ENCODE measurements around the gene GNPTG.
A peak's percentile ranks its signal among the peaks of the same experiment; 100 is the strongest.

Gene GNPTG

DNA sequence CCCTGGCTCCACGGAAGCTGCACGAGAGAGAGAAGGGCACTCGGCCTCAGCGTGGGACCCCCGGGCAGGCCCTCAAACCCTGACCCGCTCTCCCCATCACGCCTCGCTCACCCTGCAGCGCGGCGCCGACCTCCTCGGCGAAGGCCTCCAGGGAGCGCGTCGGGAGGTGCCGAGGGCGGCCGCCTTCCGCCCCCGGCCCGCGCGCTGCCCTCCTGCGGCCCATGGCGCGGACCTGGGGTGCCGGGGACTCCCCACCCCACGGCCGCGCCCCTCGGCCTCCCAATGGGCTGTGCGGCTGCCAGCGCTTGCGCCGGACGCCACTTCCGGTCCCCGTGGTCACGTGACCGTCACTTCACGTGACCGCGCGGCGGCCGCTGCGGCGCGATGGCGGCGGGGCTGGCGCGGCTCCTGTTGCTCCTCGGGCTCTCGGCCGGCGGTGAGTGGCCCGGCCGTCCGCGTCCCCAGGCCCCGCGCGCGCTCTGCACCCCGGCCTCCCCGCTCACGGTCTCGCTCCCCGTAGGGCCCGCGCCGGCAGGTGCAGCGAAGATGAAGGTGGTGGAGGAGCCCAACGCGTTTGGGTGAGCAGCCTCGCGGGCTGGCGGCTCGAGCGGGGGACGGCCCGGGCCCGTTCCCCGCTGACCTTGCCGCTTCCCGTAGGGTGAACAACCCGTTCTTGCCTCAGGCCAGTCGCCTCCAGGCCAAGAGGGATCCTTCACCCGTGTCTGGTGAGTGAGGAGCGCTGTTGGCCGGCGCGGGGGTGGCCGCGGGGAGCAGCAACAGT, at the start of gene GNPTG, which contains the start of gene TSR3:
Gene GNPTG (plus strand): TSS at position 350 of the 781 bp plus-strand sequence. CDS start 35 bp downstream, at position 385.
Gene TSR3 (minus strand): TSS at position 297 of the 781 bp plus-strand sequence. CDS start 74 bp downstream, at position 223.
- Mint-ChIP-seq H3K9me3 (no peaks in the 10 kb centered on the region), H3K27ac (peak within 1 kb of the TSS; percentile 71)

DNA sequence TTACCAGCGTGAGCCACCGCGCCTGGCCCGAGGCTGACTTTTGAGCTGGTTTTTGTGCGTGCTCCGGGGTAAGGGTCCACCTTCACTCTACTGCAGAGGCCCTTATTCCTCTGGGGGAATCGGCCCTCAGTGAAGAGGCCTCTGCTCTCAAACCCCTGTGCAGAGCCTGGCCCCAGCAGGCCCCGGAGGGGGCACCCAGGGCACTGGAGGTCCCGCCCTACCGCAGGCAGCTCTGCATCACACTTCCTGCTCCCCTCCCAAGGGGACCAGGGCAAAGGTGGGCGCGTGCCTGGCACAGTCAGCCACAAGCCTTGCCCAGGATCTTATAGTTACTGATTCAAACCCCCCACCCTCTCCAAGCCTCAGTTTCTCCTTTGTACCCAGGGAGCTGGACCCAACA, 45.9 kb upstream of the GNPTG start:
- Mint-ChIP-seq H3K4me1 (peaks cover 67% of the 10 kb centered on the region), H3K9me3 (no peaks in the 10 kb centered on the region), H3K36me3 (peaks cover 10% of the 10 kb centered on the region), H3K4me3 (peak overlapping the region; percentile 18), H3K27ac (peak overlapping the region; percentile 99), H3K27me3 (no peaks in the 10 kb centered on the region)
- ATAC-seq: no peak

More for the DNA sequence above, at the start of gene GNPTG, which contains the start of gene TSR3:
- Mint-ChIP-seq H3K4me3 (peak within 1 kb of the TSS; percentile 85), H3K27me3 (no peaks in the 10 kb centered on the region), H3K4me1 (peaks cover 65% of the 10 kb centered on the region), H3K36me3 (peaks cover 25% of the 10 kb centered on the region)
- ATAC-seq: peak; percentile 91

DNA sequence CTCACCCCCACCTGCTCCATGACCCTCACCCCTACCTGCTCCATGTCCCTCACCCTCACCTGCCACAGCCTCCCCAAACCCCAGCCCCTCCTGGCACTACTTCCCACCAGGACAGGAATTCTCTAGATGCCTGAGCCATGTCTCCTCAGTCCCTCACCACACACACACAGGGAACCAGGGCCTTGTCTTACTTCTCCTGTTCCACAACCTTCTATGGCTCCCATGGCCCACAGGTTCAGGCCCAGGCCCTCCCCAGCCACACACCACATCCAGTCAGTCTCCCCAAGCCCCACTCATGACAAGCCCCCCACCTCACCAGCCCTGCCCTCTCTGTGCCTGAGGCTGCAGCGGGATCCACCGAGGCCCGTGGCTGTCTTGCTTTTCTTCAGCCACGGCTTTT, 45.4 kb upstream of the GNPTG start:
- H3K4me1 Mint-ChIP-seq: peaks cover 67% of the 10 kb centered on the region
- peak overlapping the region; percentile 4 for H3K4me3 Mint-ChIP-seq
- H3K27ac Mint-ChIP-seq: peak overlapping the region; percentile 99

DNA sequence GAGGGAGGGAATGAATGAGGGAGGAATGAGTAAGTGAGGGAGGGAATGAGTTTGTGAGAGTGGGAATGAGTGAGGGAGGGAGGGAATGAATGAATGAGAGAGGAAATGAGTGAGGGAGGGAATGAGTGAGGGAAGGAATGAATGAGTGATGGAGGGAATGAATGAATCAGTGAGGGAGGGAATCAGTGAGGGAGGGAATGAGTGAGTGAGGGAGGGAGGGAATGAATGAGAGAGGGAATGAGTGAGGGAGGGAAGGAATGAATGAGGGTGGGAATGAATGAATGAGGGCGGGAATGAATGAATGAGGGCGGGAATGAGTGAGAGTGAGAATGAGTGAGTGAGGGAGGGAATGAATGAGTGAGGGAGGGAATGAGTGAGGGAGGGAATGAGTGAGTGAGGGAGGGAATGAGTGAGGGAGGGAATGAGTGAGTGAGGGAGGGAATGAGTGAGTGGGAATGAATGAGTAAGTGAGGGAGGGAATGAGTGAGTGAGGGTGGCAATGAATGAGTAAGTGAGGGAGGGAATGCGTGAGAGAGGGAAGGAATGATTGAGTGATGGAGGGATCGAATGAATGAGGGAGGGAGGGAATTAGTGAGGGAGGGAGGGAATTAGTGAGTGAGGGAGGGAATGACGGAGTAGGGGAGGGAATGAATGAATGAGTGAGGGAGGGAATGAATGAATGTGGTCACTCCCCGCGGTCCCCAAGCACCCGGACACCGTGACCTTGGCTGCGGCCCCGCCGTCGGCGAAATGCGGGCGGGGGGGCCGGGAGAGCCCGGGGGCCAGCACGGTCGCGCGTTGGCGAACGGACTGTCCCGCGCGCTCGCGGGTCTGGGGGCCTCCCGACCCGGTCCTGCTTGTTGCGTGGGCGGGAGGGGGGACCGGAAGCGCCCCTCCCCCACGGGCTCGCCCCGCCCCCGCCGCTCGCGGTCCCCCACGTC, 43.4 kb upstream of the GNPTG start:
- no peaks in the 10 kb centered on the region for H3K27me3 Mint-ChIP-seq
- ATAC-seq: peak; percentile 31
- H3K9me3 Mint-ChIP-seq: no peaks in the 10 kb centered on the region
- H3K27ac Mint-ChIP-seq: peak overlapping the region; percentile 99
- peak overlapping the region; percentile 88 for H3K4me3 Mint-ChIP-seq
- H3K36me3 Mint-ChIP-seq: peaks cover 20% of the 10 kb centered on the region
- H3K4me1 Mint-ChIP-seq: peaks cover 77% of the 10 kb centered on the region

More for the DNA sequence above, 45.4 kb upstream of the GNPTG start:
- Mint-ChIP-seq H3K27me3 (no peaks in the 10 kb centered on the region), H3K36me3 (peaks cover 14% of the 10 kb centered on the region), H3K9me3 (no peaks in the 10 kb centered on the region)
- no peak for ATAC-seq

DNA sequence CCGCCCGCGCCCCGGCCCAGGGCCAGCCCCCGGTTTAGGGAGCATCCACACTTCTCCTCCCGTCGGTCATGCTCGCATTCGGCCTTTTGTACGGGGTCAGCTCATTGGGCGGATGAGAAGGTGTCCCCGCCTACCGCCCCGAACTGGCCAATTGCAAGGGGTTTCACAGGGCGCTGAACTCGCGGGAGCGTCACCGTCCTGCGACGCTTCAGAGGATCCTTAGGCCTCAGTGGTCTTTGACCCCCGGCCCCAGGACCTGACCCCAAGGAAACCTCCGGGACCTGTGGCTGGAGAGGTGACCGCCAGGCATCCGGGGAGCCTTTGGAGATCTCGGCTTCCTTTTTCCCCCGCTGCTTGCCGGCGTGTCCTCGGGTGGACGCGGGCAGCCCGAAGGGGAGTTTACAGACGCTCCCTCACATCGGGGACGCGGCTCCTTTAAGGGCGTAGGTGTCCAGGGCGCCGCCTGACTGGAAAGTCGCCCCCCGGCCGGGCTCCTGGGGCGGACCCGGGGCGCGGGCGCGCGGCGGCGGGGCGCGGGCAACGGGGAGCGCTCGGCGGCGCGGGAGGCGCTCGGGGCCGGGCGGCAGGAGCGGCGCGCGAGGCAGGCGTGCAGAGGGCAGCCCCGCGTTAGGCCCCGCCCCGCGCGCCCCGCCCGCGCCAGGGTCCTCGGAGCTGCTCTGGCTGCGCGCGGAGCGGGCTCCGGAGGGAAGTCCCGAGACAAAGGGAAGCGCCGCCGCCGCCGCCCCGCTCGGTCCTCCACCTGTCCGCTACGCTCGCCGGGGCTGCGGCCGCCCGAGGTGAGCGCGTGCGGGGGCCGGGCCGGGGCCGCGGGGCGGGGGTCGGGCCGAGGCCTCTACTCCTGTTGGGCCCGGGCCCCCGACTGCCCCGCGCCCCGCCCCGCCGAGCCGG, 42.5 kb upstream of the GNPTG start, which contains the start of gene UBE2I:
Gene UBE2I (plus strand): TSS at position 660 of the 909 bp plus-strand sequence. CDS start 4,395 bp downstream, outside the sequence.
- Mint-ChIP-seq H3K36me3 (peaks cover 24% of the 10 kb centered on the region), H3K27me3 (no peaks in the 10 kb centered on the region), H3K4me1 (peaks cover 73% of the 10 kb centered on the region), H3K27ac (peak within 1 kb of the TSS; percentile 99), H3K4me3 (peak within 1 kb of the TSS; percentile 93), H3K9me3 (no peaks in the 10 kb centered on the region)
- peak; percentile 86 for ATAC-seq

GRCh38 chr16:1309888-1310831, 41.6 kb upstream of the GNPTG start:
- ATAC-seq: peak; percentile 47
- Mint-ChIP-seq H3K4me3 (peak overlapping the region; percentile 93), H3K4me1 (peaks cover 69% of the 10 kb centered on the region), H3K9me3 (no peaks in the 10 kb centered on the region), H3K36me3 (peaks cover 28% of the 10 kb centered on the region), H3K27me3 (no peaks in the 10 kb centered on the region), H3K27ac (peak overlapping the region; percentile 99)

- Mint-ChIP-seq H3K27ac (peak overlapping the region; percentile 99), H3K27me3 (no peaks in the 10 kb centered on the region), H3K9me3 (no peaks in the 10 kb centered on the region), H3K4me1 (peaks cover 65% of the 10 kb centered on the region), H3K4me3 (peak overlapping the region; percentile 93), H3K36me3 (peaks cover 33% of the 10 kb centered on the region)
- no peak for ATAC-seq
These were observed 40.9 kb upstream of the GNPTG start for GRCh38 chr16:1310832-1311200.

GRCh38 chr16:1311212-1311737, 40.5 kb upstream of the GNPTG start:
- no peak for ATAC-seq
- Mint-ChIP-seq H3K36me3 (peaks cover 38% of the 10 kb centered on the region), H3K4me3 (peak overlapping the region; percentile 93), H3K27me3 (no peaks in the 10 kb centered on the region), H3K9me3 (no peaks in the 10 kb centered on the region), H3K4me1 (peaks cover 60% of the 10 kb centered on the region), H3K27ac (peak overlapping the region; percentile 99)

- Mint-ChIP-seq H3K4me3 (peak overlapping the region; percentile 93), H3K4me1 (peaks cover 55% of the 10 kb centered on the region), H3K27me3 (no peaks in the 10 kb centered on the region), H3K36me3 (peaks cover 44% of the 10 kb centered on the region), H3K27ac (peak overlapping the region; percentile 99), H3K9me3 (no peaks in the 10 kb centered on the region)
- ATAC-seq: no peak
These were observed 39.8 kb upstream of the GNPTG start for GRCh38 chr16:1311738-1312466.

GRCh38 chr16:1312467-1312816, 39.3 kb upstream of the GNPTG start:
- Mint-ChIP-seq H3K36me3 (peaks cover 47% of the 10 kb centered on the region), H3K27ac (peak overlapping the region; percentile 99), H3K4me3 (peak overlapping the region; percentile 93), H3K27me3 (no peaks in the 10 kb centered on the region), H3K9me3 (no peaks in the 10 kb centered on the region), H3K4me1 (peaks cover 53% of the 10 kb centered on the region)
- ATAC-seq: no peak

DNA sequence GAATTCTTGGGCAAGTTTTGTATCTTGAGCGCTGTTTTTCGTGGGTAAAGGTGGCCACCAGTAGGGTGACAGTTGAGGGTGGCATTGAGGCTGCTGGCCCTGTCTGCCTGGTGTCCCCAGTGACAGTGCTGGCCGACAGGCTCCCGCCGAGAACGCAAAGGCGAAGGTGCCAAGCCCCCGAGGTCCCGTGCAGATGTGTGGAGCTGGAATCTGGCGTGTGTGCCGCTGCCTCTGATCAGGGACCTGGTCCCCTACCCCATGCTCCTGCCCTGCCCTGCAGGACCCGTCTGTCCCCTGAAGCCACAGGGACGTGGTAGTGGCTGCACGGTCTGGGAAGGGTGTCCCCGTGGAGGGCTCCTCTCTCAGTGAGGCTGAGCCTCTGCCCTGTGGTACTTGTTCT, 38.8 kb upstream of the GNPTG start:
- H3K27me3 Mint-ChIP-seq: no peaks in the 10 kb centered on the region

DNA sequence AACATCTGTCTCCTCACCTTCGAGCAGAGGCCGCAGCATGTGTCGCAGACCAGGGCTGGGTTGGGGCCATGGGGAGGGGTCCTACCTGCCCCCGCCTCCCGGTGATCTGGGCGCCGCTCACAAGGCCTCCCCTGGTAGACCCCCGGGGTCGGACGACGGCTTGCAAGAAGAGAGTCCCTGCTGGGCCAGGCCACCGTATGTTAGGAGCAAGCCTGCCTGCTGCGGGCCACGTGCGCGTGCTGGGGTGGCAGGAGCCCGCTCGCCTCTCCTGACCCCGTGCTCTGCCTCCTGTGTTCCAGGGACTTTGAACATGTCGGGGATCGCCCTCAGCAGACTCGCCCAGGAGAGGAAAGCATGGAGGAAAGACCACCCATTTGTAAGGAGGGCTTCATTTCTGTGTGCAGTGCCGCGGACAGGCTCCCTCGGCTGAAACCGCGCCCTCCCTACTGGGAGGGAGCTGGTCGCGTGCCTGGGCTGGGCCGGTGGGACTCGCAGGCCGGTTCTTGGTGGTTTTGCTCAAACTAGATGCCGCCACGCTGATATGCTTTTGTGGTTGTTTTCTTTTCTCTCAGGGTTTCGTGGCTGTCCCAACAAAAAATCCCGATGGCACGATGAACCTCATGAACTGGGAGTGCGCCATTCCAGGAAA, 37.9 kb upstream of the GNPTG start:
- H3K27ac Mint-ChIP-seq: no peak overlapping the region
- H3K9me3 Mint-ChIP-seq: no peaks in the 10 kb centered on the region
- H3K36me3 Mint-ChIP-seq: peaks cover 60% of the 10 kb centered on the region
- no peaks in the 10 kb centered on the region for H3K27me3 Mint-ChIP-seq
- H3K4me1 Mint-ChIP-seq: peaks cover 49% of the 10 kb centered on the region
- no peak overlapping the region for H3K4me3 Mint-ChIP-seq
- ATAC-seq: no peak

More for the DNA sequence above, 38.8 kb upstream of the GNPTG start:
- Mint-ChIP-seq H3K27ac (peak overlapping the region; percentile 99), H3K4me1 (peaks cover 48% of the 10 kb centered on the region), H3K4me3 (peak overlapping the region; percentile 93), H3K36me3 (peaks cover 52% of the 10 kb centered on the region), H3K9me3 (no peaks in the 10 kb centered on the region)
- ATAC-seq: no peak
